Measurements from ENCODE around the gene FBXW11. TPM values are rescaled to one million over a fixed set of nuclear protein-coding genes. Genes with fewer than 3 reads are reported as not detected.

Gene FBXW11
- total and polyA plus RNA-seq, 4 experiments from 2014 or later: 17.1 to 43.4 (median 32.1) TPM

DNA sequence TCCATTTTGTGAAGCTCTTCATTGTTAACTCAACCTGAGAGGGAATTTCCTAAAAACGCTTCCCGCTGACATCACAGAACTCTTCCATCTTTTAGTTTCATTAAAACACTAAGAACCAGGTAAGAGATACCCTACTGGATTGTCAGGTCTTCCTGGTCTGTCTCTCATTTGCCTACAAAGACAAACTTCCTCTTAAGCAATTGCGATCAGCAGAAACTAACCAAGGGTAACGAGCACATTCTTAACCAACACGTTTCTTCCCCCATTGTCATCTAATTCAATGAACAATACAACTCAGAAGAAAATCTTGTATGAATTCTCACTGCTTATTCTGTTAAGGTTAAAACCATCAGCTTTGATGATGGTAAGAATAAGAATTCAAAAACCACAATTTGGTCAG lies 6.6 kb downstream of the FBXW11 start:
- ChIA-PET CTCF (ENCODE audit: partially characterized antibody) (no interaction called here), POLR2A (ENCODE audit: partially characterized antibody) (no interaction called here)
- Mint-ChIP-seq H3K4me1 (peaks cover 46 to 72% (median 64%) of the 10 kb centered on the region in 4 donors), H3K36me3 (peaks cover 21 to 22% of the 10 kb centered on the region in 2 donors), H3K27ac (peak overlapping the region in 2 of 7 donors; percentile 39 to 88), H3K4me3 (peak overlapping the region in 2 of 8 donors; percentile 43 to 54), H3K27me3 (no peaks in the 10 kb centered on the region), H3K9me3 (peaks cover 0 to 3% (median 0%) of the 10 kb centered on the region in 8 donors)
- no peak for DNase-seq
- H3K9me3 ChIP-seq (ENCODE audit: control insufficient read depth in 1 of 2, low read length in 2 of 2): no peaks in the 10 kb centered on the region
- H3K27me3 ChIP-seq (ENCODE audit: insufficient read depth, low read length): no peaks in the 10 kb centered on the region
- peaks cover 48% of the 10 kb centered on the region for H3K4me1 ChIP-seq (ENCODE audit: insufficient read depth, low read length)
- no peaks in the 10 kb centered on the region for H3K36me3 ChIP-seq (ENCODE audit: insufficient read depth, low read length)
- H3K27ac ChIP-seq (ENCODE audit: low read depth, low read length): no peak overlapping the region
- H3K4me3 ChIP-seq (ENCODE audit: low read length in 2 of 2): no peak overlapping the region
- intact Hi-C loops (cut with micrococcal nuclease): no loop called here

DNA sequence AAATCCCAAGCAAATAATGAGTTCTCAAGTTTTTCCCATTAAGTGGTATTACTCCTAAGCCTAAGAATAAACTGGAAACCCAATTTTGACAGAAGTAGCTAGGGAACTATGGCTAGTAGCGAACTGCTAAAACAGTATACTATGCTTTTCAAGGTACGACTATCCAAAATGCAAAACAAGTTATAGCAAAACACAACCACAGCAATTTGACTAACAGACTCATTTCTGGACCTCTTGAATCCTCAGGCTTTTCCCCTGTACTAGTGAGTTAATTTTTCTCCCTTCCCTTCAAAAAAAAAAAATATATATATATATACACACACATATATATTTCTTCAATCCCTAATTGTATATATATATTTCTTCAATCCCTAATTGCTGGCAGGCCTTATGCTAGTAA lies 7.3 kb downstream of the FBXW11 start:
- POLR2A ChIA-PET (ENCODE audit: partially characterized antibody): no interaction called here
- Mint-ChIP-seq H3K4me3 (no peak overlapping the region), H3K9me3 (no peaks in the 10 kb centered on the region), H3K27ac (no peak overlapping the region), H3K4me1 (peaks cover 42 to 71% (median 60%) of the 10 kb centered on the region in 4 donors), H3K36me3 (peaks cover 24 to 25% of the 10 kb centered on the region in 2 donors), H3K27me3 (no peaks in the 10 kb centered on the region)
- H3K27ac ChIP-seq (ENCODE audit: low read depth, low read length): no peak overlapping the region
- H3K9me3 ChIP-seq (ENCODE audit: control insufficient read depth in 1 of 2, low read length in 2 of 2): no peaks in the 10 kb centered on the region
- H3K27me3 ChIP-seq (ENCODE audit: insufficient read depth, low read length): no peaks in the 10 kb centered on the region
- H3K4me3 ChIP-seq (ENCODE audit: low read length in 2 of 2): no peak overlapping the region
- no peak for DNase-seq
- CTCF ChIA-PET (ENCODE audit: partially characterized antibody): interaction anchor here (0.7 kb wide), 1 partner anchor 12 kb away, joined by 4 read pairs; no protein-coding TSS in a partner anchor
- peaks cover 40% of the 10 kb centered on the region for H3K4me1 ChIP-seq (ENCODE audit: insufficient read depth, low read length)
- no peaks in the 10 kb centered on the region for H3K36me3 ChIP-seq (ENCODE audit: insufficient read depth, low read length)
- intact Hi-C loops (cut with micrococcal nuclease): no loop called here

DNA sequence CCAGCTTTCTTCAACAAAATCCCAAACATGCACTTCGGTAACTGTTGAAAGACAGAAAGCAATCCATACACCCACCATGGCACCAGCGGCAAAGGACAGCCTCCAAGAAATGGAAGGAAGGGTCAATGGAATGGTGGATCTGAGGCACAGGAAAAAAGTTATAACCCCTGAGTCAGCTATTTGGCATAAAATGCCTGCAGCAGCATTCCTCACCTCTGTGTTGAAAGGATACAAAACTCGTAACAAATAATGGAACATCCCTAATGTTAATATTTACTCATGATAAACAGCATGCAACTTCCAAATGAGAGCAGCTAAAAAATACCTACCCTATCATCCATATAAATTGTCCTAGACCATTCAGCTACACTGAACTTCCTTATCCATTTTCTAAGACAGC lies 9.4 kb downstream of the FBXW11 start:
- intact Hi-C loops (cut with micrococcal nuclease): no loop called here
- no peak for DNase-seq
- Mint-ChIP-seq H3K27ac (peak overlapping the region in 1 of 7 donors; percentile 32), H3K9me3 (no peaks in the 10 kb centered on the region), H3K27me3 (no peaks in the 10 kb centered on the region), H3K4me3 (peak overlapping the region in 1 of 8 donors; percentile 3), H3K4me1 (peaks cover 36 to 63% (median 51%) of the 10 kb centered on the region in 4 donors), H3K36me3 (peaks cover 37 to 41% of the 10 kb centered on the region in 2 donors)
- Histone ChIP-seq H3K4me1 (ENCODE audit: insufficient read depth, low read length) (peaks cover 20% of the 10 kb centered on the region), H3K36me3 (ENCODE audit: insufficient read depth, low read length) (no peaks in the 10 kb centered on the region), H3K4me3 (ENCODE audit: low read length in 2 of 2) (no peak overlapping the region), H3K9me3 (ENCODE audit: control insufficient read depth in 1 of 2, low read length in 2 of 2) (no peaks in the 10 kb centered on the region), H3K27me3 (ENCODE audit: insufficient read depth, low read length) (no peaks in the 10 kb centered on the region), H3K27ac (ENCODE audit: low read depth, low read length) (no peak overlapping the region)
- ChIA-PET POLR2A (ENCODE audit: partially characterized antibody) (interaction anchor here (1.4 to 3.6 kb wide), 2 partner anchors 9 to 10 kb away, joined by 6 to 16 read pairs; partner anchors contain the start of gene FBXW11), CTCF (ENCODE audit: partially characterized antibody) (interaction anchor here (1.2 to 1.7 kb wide), 2 partner anchors 10 to 192 kb away, joined by 3 to 6 read pairs; partner anchors contain the start of gene FBXW11)

DNA sequence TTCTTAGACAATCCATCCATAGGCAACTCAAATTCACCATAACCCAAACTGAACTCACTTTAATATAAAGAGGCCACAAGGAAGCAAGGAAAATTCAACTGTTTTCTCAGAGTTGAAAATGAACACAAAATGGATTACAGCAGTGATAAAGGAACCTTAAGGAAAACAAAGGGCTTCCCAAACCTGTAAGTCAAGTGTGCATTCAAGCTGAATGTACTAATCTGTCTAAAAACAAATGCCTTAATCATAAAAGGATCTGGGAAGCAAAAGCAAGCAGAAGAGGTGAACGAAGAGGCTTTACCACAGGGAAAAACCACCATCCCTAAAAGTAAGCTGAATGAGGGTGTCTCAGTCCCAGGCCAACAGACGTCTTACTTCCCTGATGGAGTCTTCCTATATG lies 13.6 kb downstream of the FBXW11 start:
- ChIA-PET POLR2A (ENCODE audit: partially characterized antibody) (no interaction called here), CTCF (ENCODE audit: partially characterized antibody) (no interaction called here)
- Mint-ChIP-seq H3K9me3 (no peaks in the 10 kb centered on the region), H3K4me3 (no peak overlapping the region), H3K4me1 (peaks cover 28 to 70% (median 46%) of the 10 kb centered on the region in 4 donors), H3K27me3 (no peaks in the 10 kb centered on the region), H3K27ac (peak overlapping the region in 3 of 7 donors; percentile 0 to 14 (median 9)), H3K36me3 (peaks cover 46 to 52% of the 10 kb centered on the region in 2 donors)
- H3K27me3 ChIP-seq (ENCODE audit: insufficient read depth, low read length): no peaks in the 10 kb centered on the region
- no peaks in the 10 kb centered on the region for H3K36me3 ChIP-seq (ENCODE audit: insufficient read depth, low read length)
- no peak for DNase-seq
- H3K9me3 ChIP-seq (ENCODE audit: control insufficient read depth in 1 of 2, low read length in 2 of 2): no peaks in the 10 kb centered on the region
- intact Hi-C loops (cut with micrococcal nuclease): no loop called here
- no peak overlapping the region for H3K27ac ChIP-seq (ENCODE audit: low read depth, low read length)
- H3K4me3 ChIP-seq (ENCODE audit: low read length in 2 of 2): no peak overlapping the region
- H3K4me1 ChIP-seq (ENCODE audit: insufficient read depth, low read length): peaks cover 27% of the 10 kb centered on the region

DNA sequence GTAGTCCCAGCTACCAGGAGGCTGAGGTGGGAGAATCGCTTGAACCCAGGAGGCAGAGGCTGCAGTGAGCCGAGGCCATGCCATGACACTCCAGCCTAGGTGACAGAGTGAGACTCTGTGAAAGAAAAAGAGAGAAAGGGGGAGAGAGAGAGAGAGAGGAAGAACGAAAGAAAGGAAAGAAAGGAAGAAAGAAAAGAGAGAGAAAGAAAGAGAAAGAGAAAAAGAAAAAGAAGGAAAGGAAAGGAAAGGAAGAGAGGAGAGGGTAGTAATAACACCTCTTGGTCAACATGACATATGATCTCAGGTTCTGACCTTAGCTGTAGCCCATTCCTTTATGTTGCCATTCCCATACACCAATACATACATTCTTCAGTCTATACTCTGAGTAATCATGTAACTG lies 14.1 kb downstream of the FBXW11 start:
- ChIA-PET POLR2A (ENCODE audit: partially characterized antibody) (no interaction called here), CTCF (ENCODE audit: partially characterized antibody) (no interaction called here)
- H3K27ac ChIP-seq (ENCODE audit: low read depth, low read length): no peak overlapping the region
- Mint-ChIP-seq H3K27me3 (no peaks in the 10 kb centered on the region), H3K9me3 (no peaks in the 10 kb centered on the region), H3K36me3 (peaks cover 47 to 52% of the 10 kb centered on the region in 2 donors), H3K27ac (peak overlapping the region in 2 of 7 donors; percentile 14 to 50), H3K4me1 (peaks cover 26 to 68% (median 44%) of the 10 kb centered on the region in 4 donors), H3K4me3 (no peak overlapping the region)
- intact Hi-C loops (cut with micrococcal nuclease): no loop called here
- no peak overlapping the region for H3K4me3 ChIP-seq (ENCODE audit: low read length in 2 of 2)
- no peaks in the 10 kb centered on the region for H3K9me3 ChIP-seq (ENCODE audit: control insufficient read depth in 1 of 2, low read length in 2 of 2)
- no peak for DNase-seq
- no peaks in the 10 kb centered on the region for H3K36me3 ChIP-seq (ENCODE audit: insufficient read depth, low read length)
- no peaks in the 10 kb centered on the region for H3K27me3 ChIP-seq (ENCODE audit: insufficient read depth, low read length)
- H3K4me1 ChIP-seq (ENCODE audit: insufficient read depth, low read length): peaks cover 27% of the 10 kb centered on the region

DNA sequence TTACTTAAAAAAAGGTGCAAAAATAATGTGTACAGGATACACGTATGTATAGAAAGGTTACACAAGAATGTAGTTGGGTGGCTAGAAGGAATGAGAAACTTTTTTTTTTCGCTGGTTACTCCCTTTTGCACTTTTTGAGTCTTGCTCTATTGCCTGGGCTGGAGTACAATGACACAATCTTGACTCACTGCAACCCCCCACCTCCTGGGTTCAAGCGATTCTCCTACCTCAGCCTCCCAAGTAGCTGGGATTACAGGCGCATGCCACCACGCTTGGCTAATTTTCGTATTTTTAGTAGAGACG lies 15.8 kb downstream of the FBXW11 start:
- intact Hi-C loops (cut with micrococcal nuclease): no loop called here
- ChIA-PET CTCF (ENCODE audit: partially characterized antibody) (no interaction called here), POLR2A (ENCODE audit: partially characterized antibody) (interaction anchor here (1.2 kb wide), 1 partner anchor 16 kb away, joined by 4 read pairs; the partner anchor contains the start of gene FBXW11)
- Histone ChIP-seq H3K27ac (ENCODE audit: low read depth, low read length) (no peak overlapping the region), H3K36me3 (ENCODE audit: insufficient read depth, low read length) (no peaks in the 10 kb centered on the region), H3K27me3 (ENCODE audit: insufficient read depth, low read length) (no peaks in the 10 kb centered on the region), H3K4me3 (ENCODE audit: low read length in 2 of 2) (no peak overlapping the region), H3K4me1 (ENCODE audit: insufficient read depth, low read length) (peaks cover 22% of the 10 kb centered on the region), H3K9me3 (ENCODE audit: control insufficient read depth in 1 of 2, low read length in 2 of 2) (no peaks in the 10 kb centered on the region)
- Mint-ChIP-seq H3K27ac (peak overlapping the region in 1 of 7 donors; percentile 37), H3K9me3 (no peaks in the 10 kb centered on the region), H3K27me3 (no peaks in the 10 kb centered on the region), H3K36me3 (peaks cover 38 to 46% of the 10 kb centered on the region in 2 donors), H3K4me3 (no peak overlapping the region), H3K4me1 (peaks cover 29 to 68% (median 42%) of the 10 kb centered on the region in 4 donors)
- no peak for DNase-seq

DNA sequence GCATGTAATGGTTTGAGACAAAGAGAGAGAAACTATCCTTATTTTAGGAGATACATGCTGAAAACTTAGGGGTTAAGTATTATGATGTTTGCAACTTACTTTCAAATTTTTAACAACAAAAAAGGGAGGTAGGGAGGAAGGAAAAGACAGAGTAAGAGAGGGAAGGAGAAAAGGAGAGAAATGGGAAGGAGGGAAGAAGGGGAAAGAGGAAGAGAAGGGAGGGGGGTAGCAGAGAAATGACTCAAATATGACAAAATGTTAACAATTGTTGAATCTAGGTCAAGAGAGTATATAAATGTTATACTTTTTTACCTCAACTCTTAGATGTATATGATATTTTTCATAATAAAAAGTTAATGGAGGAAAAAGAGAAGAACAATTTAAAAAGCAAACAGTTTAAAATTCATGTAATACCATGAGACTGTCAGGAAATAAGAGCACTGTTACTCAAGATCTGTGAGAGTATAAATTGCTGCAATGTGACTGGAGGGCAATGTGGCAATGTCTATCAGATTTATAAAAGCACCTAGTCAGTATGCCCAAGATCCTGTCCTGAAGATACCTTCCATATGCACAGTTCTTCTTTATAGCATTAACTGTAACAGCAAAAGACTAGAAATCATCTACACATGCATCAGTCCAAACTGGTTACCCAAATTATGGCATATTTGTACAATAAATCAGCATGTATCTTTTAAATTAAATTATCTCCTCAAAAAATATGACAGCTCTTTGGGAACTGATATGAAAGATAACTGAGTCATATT lies 16.3 kb downstream of the FBXW11 start:
- CTCF ChIA-PET (ENCODE audit: partially characterized antibody): no interaction called here

More for the DNA sequence above, 16.3 kb downstream of the FBXW11 start:
- H3K9me3 ChIP-seq (ENCODE audit: control insufficient read depth in 1 of 2, low read length in 2 of 2): no peaks in the 10 kb centered on the region
- no peaks in the 10 kb centered on the region for H3K27me3 ChIP-seq (ENCODE audit: insufficient read depth, low read length)
- POLR2A ChIA-PET (ENCODE audit: partially characterized antibody): interaction anchor here (1.1 kb wide), 1 partner anchor 17 kb away, joined by 10 read pairs; the partner anchor contains the start of gene FBXW11
- no peak for DNase-seq
- no peaks in the 10 kb centered on the region for H3K9me3 Mint-ChIP-seq
- H3K36me3 ChIP-seq (ENCODE audit: insufficient read depth, low read length): no peaks in the 10 kb centered on the region
- intact Hi-C loops (cut with micrococcal nuclease): no loop called here
- H3K27ac ChIP-seq (ENCODE audit: low read depth, low read length): no peak overlapping the region
- peak overlapping the region in 2 of 7 donors; percentile 1 to 2 for H3K27ac Mint-ChIP-seq
- H3K4me1 Mint-ChIP-seq: peaks cover 29 to 68% (median 43%) of the 10 kb centered on the region in 4 donors
- H3K27me3 Mint-ChIP-seq: no peaks in the 10 kb centered on the region
- H3K4me3 Mint-ChIP-seq: peak overlapping the region in 2 of 8 donors; percentile 33 to 35
- no peak overlapping the region for H3K4me3 ChIP-seq (ENCODE audit: low read length in 2 of 2)
- peaks cover 28% of the 10 kb centered on the region for H3K4me1 ChIP-seq (ENCODE audit: insufficient read depth, low read length)
- peaks cover 36 to 44% of the 10 kb centered on the region in 2 donors for H3K36me3 Mint-ChIP-seq
